ENCODE measurements around the gene TMEM61.

GRCh38 chr1:55010887-55011217 is 30.4 kb downstream of the TMEM61 start:
- TF ChIP-seq GATA2 (IDR thresholded peaks at IDR 0.05; ENCODE audit: low read depth, low read length) (no peak), GATA3 (IDR thresholded peaks at IDR 0.05; ENCODE audit: low read depth, low read length) (no peak)

Measured in SH-SY5Y (cell line).